Choroid plexus epithelial cell (primary cell): Measurements from ENCODE around the gene NPAS2.
A peak's percentile ranks its signal among the peaks of the same experiment; 100 is the strongest.

Experiments
- DNase-seq: peaks from one replicate; pipeline ENCODE4 v3.0.0-alpha.2; 2010; ENCODE audit warnings: low read depth
- H3K4me3 ChIP-seq: 2 replicates; pipeline ENCODE4 v1.5.1; 2011; ENCODE audit warnings: low read depth, mild to moderate bottlenecking, control low read depth, low read length, moderate library complexity
- TF ChIP-seq, protein P1 (sequence below): conservative IDR thresholded peaks from 2 replicates; pipeline ENCODE4 v1.5.1; 2011; ENCODE audit warnings: low read depth, mild to moderate bottlenecking, control low read depth, inconsistent platforms, low read length, moderate library complexity

NPAS2 gene

DNA sequence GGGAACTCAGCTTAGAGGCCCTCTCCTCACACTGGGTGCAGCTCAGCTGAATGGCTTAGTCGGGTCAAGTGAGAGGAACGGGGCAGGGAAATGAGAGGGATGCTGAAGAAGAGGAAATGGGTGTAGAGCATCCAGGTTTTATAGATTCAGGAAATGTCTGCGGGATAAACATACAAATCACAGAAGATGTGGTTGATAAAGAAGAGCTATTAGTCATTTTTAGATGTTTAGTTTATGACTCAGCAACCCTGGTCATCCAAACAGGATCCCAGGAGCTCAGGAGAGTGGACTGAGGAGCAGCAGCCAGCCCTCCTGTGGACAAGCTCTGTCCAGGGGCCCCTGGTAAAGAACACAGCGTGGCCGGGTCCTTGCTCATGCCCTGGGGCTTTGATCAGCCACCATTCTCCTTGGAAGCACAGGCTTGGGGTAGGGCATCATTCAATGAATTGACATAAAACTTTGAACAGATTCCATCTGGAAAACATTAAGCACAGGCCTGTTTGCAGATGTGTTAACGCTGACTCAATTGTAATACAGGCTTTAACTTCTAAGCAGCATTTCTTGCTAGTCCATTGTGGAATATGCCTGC lies 83.0 kb downstream of the NPAS2 start:
- TF ChIP-seq, protein P1, sequence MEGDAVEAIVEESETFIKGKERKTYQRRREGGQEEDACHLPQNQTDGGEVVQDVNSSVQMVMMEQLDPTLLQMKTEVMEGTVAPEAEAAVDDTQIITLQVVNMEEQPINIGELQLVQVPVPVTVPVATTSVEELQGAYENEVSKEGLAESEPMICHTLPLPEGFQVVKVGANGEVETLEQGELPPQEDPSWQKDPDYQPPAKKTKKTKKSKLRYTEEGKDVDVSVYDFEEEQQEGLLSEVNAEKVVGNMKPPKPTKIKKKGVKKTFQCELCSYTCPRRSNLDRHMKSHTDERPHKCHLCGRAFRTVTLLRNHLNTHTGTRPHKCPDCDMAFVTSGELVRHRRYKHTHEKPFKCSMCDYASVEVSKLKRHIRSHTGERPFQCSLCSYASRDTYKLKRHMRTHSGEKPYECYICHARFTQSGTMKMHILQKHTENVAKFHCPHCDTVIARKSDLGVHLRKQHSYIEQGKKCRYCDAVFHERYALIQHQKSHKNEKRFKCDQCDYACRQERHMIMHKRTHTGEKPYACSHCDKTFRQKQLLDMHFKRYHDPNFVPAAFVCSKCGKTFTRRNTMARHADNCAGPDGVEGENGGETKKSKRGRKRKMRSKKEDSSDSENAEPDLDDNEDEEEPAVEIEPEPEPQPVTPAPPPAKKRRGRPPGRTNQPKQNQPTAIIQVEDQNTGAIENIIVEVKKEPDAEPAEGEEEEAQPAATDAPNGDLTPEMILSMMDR = peak; percentile 44
- no peak overlapping the region for H3K4me3 ChIP-seq
- DNase-seq = peak; percentile 94

DNA sequence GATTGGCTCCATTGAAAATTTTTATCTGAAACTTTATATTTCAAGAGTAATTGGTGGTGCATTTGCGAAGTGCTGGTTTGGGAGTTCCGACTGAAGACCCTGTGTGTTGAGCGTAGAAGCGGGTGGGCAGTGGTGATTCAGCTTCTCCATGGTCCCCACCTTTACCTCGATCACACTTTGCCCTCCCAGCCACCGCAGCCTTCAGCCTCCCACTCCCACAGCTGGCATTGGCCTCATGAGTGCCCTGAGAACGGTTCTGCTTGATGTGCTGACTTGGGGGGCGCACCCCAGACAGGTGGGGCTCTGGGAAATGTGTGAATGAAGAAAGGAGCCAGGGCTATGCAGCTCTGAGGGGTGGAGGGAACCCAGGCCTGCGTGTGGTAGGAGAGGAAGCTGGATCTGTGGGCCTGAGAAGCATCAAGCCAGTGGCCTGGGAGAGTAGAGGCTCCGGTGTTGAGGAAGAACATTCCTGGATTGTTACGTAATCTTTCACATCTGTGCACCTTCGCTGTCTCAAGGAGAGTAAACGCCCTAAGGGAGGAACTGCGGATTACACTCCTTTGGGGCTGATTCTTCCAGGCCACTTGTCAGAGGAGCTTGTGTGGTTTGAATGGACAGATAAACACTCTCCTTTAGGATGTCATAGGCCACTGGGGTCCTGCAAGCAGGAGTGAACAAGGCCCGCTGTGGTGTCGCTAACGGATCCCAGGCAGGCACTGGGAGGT lies 83.8 kb downstream of the NPAS2 start:
- TF ChIP-seq, protein P1 = no peak
- H3K4me3 ChIP-seq = no peak overlapping the region
- peak; percentile 33 for DNase-seq

DNA sequence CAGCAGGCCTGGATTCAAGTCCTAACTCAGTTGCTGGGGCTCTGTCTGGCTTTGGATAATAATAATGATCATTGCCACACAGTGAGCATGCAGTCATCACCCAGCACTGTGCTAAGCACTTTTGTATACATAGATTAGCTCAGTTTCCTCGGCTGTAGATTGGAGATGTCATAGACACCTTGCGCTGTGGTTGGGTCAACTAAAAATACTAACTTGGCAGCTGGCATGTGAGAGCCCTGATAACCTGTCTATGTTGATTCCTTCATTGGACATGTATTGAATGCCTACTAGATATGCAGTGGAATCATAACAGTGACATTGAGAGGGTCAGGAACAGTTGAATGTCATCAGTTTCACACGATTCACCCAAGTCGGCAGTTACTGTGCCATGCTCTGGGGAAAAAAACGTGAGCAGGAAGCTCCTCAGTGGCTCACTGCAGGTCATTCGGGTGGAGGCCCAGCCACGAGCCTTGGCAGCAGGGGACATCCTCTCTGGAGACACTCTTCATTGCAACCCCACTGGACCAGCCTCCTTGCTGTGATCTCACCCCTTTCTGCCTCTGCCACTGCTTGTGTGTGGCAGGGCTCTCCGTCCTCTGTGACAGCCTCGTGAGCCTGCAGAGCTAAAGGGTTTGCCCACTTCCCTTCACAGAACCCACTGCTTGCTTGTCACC lies 85.3 kb downstream of the NPAS2 start:
- H3K4me3 ChIP-seq = no peak overlapping the region
- TF ChIP-seq, protein P1 = no peak
- no peak for DNase-seq

DNA sequence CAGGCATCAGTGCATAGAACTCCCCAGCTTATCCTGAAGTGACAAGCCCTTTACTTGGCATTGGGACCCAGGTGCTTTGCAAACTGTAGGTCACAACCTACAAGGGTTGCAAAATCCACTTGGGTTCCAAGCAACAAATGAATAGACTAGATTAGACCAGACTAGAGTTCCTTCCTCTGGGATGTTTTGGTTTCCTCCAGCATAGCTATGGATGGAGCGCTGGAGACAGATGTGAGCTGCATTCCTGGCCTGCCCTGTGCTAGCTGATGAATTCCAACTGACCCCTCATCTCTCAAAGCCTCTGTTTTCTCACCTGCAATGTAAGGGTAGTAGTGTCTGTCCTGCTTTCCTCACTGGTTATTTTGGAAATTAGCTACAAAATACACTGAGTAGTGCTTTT lies 86.2 kb downstream of the NPAS2 start:
- TF ChIP-seq, protein P1 = no peak
- H3K4me3 ChIP-seq = no peak overlapping the region
- no peak for DNase-seq

DNA sequence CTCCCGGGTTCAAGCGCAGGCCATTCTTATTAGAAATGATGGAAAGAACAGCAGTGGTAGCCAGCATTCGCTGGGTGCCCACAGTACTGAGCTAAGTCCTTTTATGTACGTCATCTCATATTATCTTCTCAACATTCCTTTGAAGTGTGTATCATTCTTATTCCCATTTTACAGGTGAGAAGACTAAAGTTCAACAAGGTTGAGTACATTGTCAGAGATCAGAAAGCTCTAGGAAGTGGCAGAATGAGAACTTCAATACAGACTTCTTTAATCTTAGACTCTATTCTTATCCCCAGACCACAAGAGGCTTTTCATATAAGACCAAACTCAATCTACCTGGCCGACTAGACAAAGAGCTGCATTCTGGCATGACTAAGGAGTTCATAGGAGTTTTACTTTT lies 86.7 kb downstream of the NPAS2 start:
- H3K4me3 ChIP-seq = no peak overlapping the region
- TF ChIP-seq, protein P1 = no peak
- DNase-seq = no peak

DNA sequence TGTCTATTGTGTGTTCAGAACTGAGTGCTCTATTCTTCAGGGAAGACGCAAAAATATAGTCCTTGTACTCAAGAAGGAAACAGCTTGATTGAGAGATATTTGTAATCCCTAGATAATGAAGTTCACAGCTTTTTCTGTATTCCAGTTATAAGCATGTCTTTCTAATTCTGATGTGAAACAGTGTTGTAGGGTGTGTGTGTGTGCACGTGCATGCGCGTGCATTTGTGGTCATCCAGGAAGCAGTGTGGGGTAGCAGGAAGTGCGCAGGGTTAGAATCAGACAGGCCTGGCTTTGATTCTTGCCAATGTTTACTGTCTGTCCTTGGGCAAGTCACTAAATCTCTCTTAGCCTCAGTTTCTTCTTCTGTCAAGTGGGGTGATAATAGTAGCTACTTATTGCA lies 87.9 kb downstream of the NPAS2 start:
- TF ChIP-seq, protein P1 = no peak
- DNase-seq = no peak
- H3K4me3 ChIP-seq = no peak overlapping the region
